Measurements from ENCODE around the gene SRSF1.
A peak's percentile ranks its signal among the peaks of the same experiment; 100 is the strongest.
"Not testable (repeated sequence)": the region's sequence is repeated elsewhere in the genome, so short reads cannot be mapped to it uniquely, and the experiment has no call there.

The SRSF1 gene, protein sequence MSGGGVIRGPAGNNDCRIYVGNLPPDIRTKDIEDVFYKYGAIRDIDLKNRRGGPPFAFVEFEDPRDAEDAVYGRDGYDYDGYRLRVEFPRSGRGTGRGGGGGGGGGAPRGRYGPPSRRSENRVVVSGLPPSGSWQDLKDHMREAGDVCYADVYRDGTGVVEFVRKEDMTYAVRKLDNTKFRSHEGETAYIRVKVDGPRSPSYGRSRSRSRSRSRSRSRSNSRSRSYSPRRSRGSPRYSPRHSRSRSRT

DNA sequence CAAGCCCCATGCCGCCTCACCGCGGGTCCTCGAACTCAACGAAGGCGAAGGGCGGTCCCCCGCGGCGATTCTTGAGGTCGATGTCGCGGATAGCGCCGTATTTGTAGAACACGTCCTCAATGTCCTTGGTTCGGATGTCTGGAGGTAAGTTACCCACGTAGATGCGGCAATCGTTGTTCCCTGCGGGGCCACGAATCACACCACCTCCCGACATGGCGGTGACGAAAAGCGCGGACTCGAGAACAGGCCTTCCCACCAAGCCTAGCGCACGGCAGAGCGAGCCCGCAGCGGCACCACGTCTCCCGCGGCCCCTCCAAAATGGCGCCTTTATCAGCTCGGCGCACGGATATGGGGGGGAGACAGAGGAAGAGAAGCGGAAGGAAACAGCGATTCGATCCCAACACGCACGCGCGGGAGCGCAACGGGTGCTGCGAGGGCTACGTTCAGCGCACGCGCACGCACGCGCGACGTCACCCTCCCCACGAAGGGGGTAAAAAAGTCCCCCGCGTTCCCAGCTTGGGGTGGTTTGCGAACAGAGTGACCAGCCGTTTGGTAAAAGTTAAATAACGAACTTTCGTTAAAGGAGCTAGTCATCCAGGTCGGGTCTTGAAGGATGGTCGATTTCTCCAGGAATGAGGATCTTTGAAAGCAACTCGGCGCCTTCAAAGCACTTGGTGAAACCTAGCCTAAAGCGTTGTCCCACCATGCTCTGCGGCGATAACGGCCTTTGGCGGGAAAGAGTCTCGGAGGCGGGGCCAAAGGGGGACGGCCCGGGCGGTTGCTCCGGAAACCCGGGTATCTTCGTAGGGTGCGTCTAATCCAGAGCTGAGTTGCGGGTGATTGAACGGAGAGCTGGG, at the start of gene SRSF1:
Gene SRSF1, minus strand, starts transcription at position 323 of the 857 bp plus-strand sequence. Its CDS starts 109 bp downstream, at position 214.
- DNase-seq: peak; percentile 97

GRCh38 chr17:58056476-58056875, 49.4 kb upstream of the SRSF1 start:
- no peak for DNase-seq

DNA sequence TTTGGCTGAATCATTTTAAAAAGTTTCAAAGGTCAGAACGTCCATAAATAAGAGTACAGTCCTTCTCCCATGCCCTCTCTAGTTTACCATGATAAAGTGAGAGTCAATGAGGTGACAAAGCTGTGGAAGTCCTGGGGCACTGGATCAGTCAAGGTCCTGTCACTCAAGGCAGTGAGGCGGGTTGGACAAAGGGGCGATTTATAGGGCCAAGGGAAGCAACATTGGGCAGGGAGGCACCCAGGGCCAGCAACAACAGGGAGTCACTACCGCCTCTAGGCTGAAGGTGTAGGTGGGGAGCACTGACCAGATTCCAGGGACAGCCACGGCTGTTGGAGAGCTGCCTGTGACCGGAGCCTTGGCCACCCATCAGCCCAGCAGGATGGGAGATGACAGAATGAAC, 47.6 kb upstream of the SRSF1 start:
- DNase-seq: no peak

- DNase-seq: no peak
Measured at GRCh38 chr17:58052945-58053715, 46.1 kb upstream of the SRSF1 start.

- no peak for DNase-seq
Measured at GRCh38 chr17:58052407-58052806, 45.4 kb upstream of the SRSF1 start.

- no peak for DNase-seq
Measured at GRCh38 chr17:58051468-58051867, 44.4 kb upstream of the SRSF1 start.

- no peak for DNase-seq
Measured at GRCh38 chr17:58050966-58051365, 43.9 kb upstream of the SRSF1 start.

DNA sequence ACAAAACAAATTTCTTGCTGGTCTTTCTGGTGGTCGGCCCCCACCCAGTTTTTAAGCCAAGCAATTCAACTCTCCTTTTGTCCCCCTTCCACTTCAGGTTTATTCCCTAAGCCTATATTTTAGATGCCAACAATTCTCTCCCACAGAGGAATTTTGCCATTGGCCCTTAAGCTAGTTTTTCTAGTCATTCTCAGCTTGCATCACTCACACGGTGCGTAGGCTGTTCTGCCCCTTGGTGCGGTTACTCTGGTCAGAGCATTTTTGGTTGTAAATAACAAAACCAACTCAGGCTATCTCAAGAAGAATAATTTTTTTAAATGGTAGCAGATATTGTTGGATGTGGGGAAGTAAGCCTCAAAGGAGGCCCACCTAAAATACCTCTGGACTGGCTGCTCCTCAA, 42.5 kb upstream of the SRSF1 start:
- DNase-seq: no peak

DNA sequence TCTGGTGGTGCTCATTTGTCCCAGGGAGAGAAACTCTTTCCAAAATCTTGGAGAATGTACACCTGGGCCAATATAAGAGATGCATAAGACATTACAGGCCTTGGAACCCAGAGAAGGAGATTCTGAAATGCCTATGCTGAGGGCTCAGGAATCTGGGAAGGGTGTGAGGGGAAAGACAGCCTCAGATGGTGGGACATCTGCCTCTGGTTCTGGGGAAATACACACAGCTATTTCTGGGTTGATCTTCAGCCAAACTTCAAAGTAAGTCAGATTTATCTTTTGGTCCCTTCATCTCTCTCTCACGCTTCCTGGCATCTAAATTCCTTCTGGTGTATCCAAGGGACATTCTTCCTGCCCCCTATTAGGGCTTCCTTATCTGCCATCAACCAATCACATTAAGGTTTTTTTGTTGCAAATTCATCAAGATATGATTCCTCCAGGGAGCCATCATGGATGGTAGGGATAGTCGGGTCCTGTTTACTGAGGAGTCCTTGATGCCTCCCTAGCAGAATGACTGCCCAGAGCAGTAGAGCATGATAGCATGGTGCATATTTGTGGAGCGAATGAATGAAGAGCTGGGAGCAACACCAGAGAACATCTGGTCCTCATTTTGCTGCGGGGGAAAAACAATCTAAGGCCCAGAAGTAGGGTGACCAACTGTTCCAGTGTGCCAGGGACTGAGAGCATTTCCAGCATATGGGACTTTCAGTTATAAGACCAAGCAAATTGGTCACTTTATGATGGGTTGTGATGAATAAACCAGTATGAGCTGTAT, 40.5 kb upstream of the SRSF1 start:
- DNase-seq: no peak

DNA sequence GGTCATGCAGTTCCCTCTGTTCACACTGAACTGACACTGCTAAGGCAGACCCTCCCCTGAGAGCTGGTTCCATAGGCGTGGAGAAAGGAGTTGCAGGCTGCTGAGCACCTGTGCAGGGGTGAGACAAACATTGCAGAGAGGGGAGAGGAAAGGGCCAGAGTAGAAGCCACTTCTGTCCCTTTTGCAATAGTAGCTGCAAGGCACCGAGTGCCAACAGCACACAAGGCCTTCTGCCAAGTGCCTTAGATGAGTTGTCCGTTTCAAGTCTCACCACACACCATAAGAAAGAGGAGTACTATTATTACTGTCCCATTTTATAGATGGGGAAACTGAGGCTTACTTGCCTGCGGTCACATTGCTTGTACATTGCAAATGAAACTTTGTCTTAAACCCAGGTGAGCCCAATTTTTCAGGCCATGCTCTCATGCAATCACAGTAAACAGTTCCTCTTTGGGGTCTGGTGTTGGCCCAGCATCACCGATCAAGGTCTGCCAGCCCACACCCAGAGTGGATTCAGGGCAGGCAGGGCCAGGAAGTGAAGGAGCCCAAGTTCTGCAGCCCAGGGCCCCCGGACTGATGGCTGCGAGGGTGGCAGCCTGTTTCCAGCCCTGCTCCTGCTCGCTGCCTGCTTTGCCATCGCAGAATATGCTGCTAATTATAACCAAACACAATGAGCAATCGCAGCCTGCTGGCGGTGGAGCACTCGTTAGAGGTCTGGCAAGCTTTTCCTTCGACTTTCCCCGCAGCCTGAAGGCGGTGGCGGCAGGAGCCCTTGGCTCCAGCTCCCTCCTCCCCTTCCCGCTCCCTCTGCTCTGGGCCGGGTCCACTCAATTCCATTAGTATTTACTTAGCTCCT, 39.4 kb upstream of the SRSF1 start:
- no peak for DNase-seq

GRCh38 chr17:58044256-58044655, 37.2 kb upstream of the SRSF1 start:
- DNase-seq: not testable (repeated sequence)

- no peak for DNase-seq
Measured at GRCh38 chr17:58043221-58044181, 36.5 kb upstream of the SRSF1 start.

- DNase-seq: no peak
Measured at GRCh38 chr17:58041161-58041560, 34.1 kb upstream of the SRSF1 start.

GRCh38 chr17:58040386-58040785, 33.3 kb upstream of the SRSF1 start:
- no peak for DNase-seq

- no peak for DNase-seq
Measured at GRCh38 chr17:58039975-58040374, 32.9 kb upstream of the SRSF1 start.

DNA sequence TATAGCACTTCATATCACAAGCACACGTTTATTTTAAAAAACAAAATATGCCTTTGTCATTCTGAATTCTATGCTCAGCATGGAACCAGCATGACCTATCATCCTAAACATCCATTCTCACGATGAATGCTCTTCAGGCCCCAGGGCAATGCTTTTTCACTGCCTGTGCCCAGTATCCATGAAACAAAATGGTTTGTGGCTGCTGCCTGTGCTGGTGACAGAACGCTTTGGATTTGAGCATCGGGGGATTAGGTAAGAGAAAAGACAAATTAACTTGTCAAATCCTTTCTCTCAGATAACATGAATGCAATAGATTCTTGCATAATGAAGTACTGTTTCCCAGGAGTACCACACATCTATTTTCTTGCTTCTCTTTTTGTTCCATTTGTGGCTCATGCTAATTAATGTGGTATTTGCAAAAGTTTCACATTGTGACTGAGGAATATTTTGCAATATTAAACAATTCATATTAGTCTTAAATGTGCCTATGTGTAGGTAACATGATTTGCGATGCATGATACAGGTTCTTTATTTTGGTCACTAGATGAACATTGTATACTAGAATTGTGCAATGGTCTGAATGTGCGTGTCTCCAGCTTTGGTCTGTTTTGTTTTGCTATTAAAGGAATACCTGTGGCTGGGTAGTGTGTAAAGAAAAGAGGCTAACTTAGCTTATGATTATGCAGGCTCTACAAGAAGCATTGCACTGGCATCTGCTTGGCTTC, 25.8 kb upstream of the SRSF1 start:
- no peak for DNase-seq

GRCh38 chr17:58028578-58028977, 21.5 kb upstream of the SRSF1 start:
- no peak for DNase-seq

- no peak for DNase-seq
Measured at GRCh38 chr17:58020401-58020800, 13.4 kb upstream of the SRSF1 start.

GRCh38 chr17:58019521-58019920, 12.5 kb upstream of the SRSF1 start:
- no peak for DNase-seq

GRCh38 chr17:58019039-58019438, 12.0 kb upstream of the SRSF1 start:
- no peak for DNase-seq
